Raji (cell line): ENCODE results near the gene RNU4-1.

ENCODE experiments used
- POLR2A ChIP-seq: IDR thresholded peaks from 2 replicates; pipeline ENCODE4 v1.6.1; 2011; ENCODE audit warnings: low read depth, low read length, control low read depth; ENCODE audit not compliant: insufficient read depth

The RNU4-1 gene

DNA sequence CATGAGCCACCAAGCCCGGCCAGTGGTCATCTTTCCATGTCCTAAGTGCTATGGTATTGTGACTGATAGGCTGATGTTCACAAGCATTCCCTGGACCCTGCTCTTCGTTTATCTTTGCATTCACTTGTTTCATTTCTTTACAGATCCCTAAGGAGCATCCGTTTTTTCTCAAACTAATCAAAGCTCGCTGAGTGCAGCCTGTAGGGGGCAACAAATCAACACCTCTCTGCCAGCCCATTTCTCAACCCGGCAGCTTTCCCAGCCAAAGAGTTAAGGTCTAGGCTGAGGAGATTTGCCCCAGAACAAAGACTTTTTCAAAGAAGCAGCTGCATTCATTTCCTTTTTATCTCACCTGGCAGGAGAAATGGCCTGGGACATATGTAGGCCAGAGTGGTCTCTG, 21.2 kb upstream of the RNU4-1 start:
- TF ChIP-seq POLR2A, result no peak

DNA sequence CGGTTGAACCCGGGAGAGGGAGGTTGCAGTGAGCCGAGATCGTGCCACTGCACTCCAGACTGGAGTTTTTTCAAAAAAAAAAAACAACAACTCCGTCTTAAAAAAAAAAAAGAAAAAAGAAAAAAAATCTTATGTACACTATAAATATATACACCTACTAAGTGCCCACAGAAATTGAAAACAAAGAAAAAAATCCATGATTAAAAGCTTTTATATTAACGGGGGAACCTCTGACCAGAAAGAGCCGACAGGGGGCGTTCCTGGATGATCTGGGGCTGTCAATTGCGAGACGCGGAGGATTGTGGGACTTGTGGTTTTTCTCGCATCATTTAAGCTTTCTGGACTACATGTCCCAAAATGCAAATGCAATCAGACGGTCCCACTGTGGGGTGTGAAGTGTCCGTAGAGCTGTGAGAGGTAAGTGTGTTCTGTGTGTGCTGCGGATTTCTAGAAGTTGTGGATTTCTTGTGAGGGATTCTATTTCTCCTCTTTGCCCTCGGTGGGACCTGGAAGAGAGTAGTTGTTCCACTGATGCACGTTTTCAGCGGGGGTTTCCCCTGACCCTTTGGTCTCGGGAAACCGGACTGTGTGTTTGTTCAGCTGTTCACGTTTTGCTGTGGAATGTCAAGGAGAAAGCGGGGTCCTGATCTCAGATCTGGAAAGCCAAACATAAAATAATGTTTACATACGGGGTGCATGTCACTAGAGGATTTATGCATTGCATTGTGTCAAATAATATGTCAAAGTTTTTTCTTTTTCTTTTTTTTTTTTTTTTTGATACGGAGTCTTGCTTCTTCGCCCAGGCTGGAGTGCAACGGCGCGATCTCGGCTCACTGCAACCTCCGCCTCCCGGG, 9.2 kb upstream of the RNU4-1 start, which contains the start of gene SIRT4:
TSS of gene SIRT4 (plus strand) at position 360 of the 854 bp plus-strand sequence. CDS start 1,241 bp downstream, outside the sequence.
- TF ChIP-seq POLR2A, result peak; percentile 61

GRCh38 chr12:120292411-120292660, 701 bp downstream of the RNU4-1 start:
- TF ChIP-seq POLR2A, result no peak

- TF ChIP-seq POLR2A, result no peak
Measured at GRCh38 chr12:120290609-120291305, 2.3 kb downstream of the RNU4-1 start.

DNA sequence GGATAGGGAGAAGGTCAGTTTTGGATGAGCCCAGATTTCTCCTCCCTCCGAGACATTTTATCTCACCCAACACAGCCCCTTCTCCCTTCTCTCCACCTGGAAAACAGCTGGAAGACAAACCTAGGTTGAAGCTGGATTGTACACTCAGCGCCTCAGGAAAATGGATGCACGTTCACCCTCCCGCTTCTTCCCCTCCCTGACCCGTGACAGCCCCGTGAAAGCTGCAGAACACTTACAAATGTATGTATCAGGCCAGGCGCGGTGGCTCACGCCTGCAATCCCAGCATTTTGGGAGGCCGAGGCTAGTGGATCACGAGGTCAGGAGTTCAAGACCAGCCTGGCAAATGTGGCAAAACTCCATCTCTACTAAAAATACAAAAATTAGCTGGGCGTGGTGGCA, 5.5 kb downstream of the RNU4-1 start:
- no peak for TF ChIP-seq POLR2A

- TF ChIP-seq POLR2A, result no peak
Measured at GRCh38 chr12:120286768-120287490, 6.1 kb downstream of the RNU4-1 start.

DNA sequence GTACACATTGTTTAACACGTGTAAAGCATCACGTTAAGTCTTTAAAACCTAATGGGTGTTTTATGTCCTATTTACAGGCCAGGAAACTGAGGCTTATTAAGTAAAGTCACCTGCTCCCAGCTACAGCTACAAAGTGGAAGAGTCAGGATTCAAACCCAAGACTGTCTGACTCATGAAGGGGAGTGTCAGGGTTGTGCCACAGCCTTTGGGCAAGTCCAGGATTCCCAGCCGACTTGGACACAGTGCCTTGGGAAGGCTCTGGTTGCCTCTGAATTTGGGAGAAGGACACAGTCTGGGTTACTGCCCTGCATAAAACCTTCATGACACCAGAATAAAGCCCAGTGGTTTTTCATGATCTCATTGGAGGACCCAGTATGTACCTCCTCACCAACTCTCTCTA, 8.7 kb downstream of the RNU4-1 start:
- no peak for TF ChIP-seq POLR2A

DNA sequence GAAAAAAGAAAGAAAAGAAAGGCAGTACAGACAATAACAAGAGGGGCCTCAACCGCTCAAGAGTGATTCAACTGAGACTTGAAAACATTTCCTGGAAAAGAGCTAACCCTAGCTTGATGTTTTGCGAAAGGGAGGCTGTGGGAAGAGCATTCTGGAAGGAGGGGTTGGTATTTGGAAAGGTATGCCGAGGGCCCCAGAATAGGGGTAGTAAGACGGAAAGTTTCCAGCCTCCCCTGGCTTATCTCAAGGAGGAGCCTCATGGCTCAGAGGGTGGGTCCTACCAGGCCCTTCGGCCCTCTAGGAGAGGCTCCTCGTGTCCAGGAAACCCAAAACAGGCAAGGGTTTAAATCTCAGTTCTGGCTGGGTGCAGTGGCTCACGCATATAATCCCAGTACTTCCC, 9.7 kb downstream of the RNU4-1 start:
- no peak for TF ChIP-seq POLR2A

GRCh38 chr12:120278137-120279069, 14.6 kb downstream of the RNU4-1 start:
- TF ChIP-seq POLR2A, result no peak

- no peak for TF ChIP-seq POLR2A
Measured at GRCh38 chr12:120276734-120277133, 16.3 kb downstream of the RNU4-1 start.

DNA sequence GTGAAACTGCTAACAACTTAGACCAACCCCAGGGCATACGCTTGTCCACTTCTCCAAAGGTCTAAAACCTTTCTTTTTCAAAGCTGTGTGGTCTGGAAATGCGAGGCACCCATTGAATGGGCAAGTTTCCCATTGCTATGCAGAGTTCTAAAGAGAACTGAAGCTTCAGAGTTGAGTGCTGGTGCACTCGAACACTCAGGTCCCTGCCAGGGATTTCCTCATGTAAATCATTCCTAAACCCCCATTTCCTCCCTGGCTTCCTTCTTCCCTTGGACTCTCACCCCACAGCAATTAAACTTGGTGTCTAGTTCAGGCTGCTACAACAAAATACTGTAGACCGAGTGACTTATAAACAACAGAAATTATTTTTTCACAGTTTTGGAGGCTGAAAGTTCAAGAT, 25.3 kb downstream of the RNU4-1 start:
- no peak for TF ChIP-seq POLR2A

GRCh38 chr12:120266180-120266870, 26.7 kb downstream of the RNU4-1 start:
- TF ChIP-seq POLR2A, result no peak

GRCh38 chr12:120265473-120266179, 27.4 kb downstream of the RNU4-1 start, which contains the start of gene PXN:
TSS of gene PXN (minus strand) at chr12:120265730. CDS start at chr12:120265629, 101 bp downstream.
- TF ChIP-seq POLR2A, result peak; percentile 59
